Common myeloid progenitor, CD34-positive (primary cell): ENCODE results near the gene ALDH1A3.
A peak's percentile ranks its signal among the peaks of the same experiment; 100 is the strongest.

Source experiments
- CTCF ChIA-PET: fragments of 350-600 bp; sonication (Branson Sonifier 250); formaldehyde crosslinking; loops from one replicate; lab custom pipeline; 2021; ENCODE audit warnings: antibody characterized with exemption; lab: Charles Lee
- POLR2A ChIA-PET: fragments of 350-600 bp; sonication (Branson Sonifier 250); formaldehyde crosslinking; loops from one replicate; lab custom pipeline; 2021; ENCODE audit warnings: antibody characterized with exemption; lab: Charles Lee
- DNase-seq, 3 donors: peaks; one replicate each; pipeline versions ENCODE4 v3.0.0 to v3.0.0-alpha.2; 2013
- H3K27ac ChIP-seq, 2 experiments: 1 replicate in 1 of 2; 2 replicates in 1 of 2; pipeline ENCODE4 v1.7.0; 2013; ENCODE audit warnings: inconsistent platforms in 2 of 2, low read length in 2 of 2, mild to moderate bottlenecking in 2 of 2, low read depth in 1 of 2, moderate library complexity in 1 of 2; ENCODE audit not compliant: severe bottlenecking in 2 of 2, insufficient read depth in 1 of 2, poor library complexity in 1 of 2
- H3K27me3 ChIP-seq, 5 experiments: replicated peaks in 2 of 5; 1 replicate in 3 of 5; 2 replicates in 2 of 5; pipeline versions ENCODE4 v1.6.1 to v1.7.0; 2013; ENCODE audit warnings: low read length in 4 of 5, mild to moderate bottlenecking in 2 of 5, moderate library complexity in 2 of 5, inconsistent platforms in 1 of 5; ENCODE audit not compliant: insufficient read depth in 5 of 5, control insufficient read depth in 4 of 5
- H3K36me3 ChIP-seq, 4 experiments: 1 replicate in 2 of 4; 2 replicates in 2 of 4; pipeline versions ENCODE4 v1.6.1 to v1.7.0; 2013; ENCODE audit warnings: low read length in 3 of 4, control low read depth in 1 of 4, mild to moderate bottlenecking in 1 of 4; ENCODE audit not compliant: control insufficient read depth in 4 of 4, insufficient read depth in 4 of 4
- H3K4me1 ChIP-seq, 4 experiments: 1 replicate in 3 of 4; 2 replicates in 1 of 4; pipeline versions ENCODE4 v1.6.1 to v1.7.1; 2013; ENCODE audit warnings: low read length in 3 of 4, mild to moderate bottlenecking in 3 of 4, control low read depth in 1 of 4, inconsistent platforms in 1 of 4, moderate library complexity in 1 of 4; ENCODE audit not compliant: control insufficient read depth in 4 of 4, insufficient read depth in 4 of 4; ENCODE audit errors: control extremely low read depth in 1 of 4
- H3K4me3 ChIP-seq, 7 experiments: 1 replicate in 4 of 7; 2 replicates in 3 of 7; pipeline versions ENCODE4 v1.5.1 to v1.7.0; 2013; ENCODE audit warnings: mild to moderate bottlenecking in 7 of 7, low read length in 6 of 7, moderate library complexity in 6 of 7, inconsistent platforms in 2 of 7, low read depth in 2 of 7, control low read depth in 1 of 7; ENCODE audit not compliant: insufficient read depth in 4 of 7, control insufficient read depth in 1 of 7; ENCODE audit errors: extremely low read depth in 1 of 7
- H3K9me3 ChIP-seq, 5 experiments: 1 replicate in 4 of 5; 2 replicates in 1 of 5; pipeline versions ENCODE4 v1.6.1 to v1.7.1; 2013; ENCODE audit warnings: low read length in 4 of 5, mild to moderate bottlenecking in 2 of 5, inconsistent platforms in 1 of 5, low read depth in 1 of 5, moderate library complexity in 1 of 5; ENCODE audit not compliant: control insufficient read depth in 4 of 5, insufficient read depth in 2 of 5; ENCODE audit errors: control extremely low read depth in 1 of 5
- WGBS: methylation state at CpG from one replicate; pipeline ENCODE4 v1.1.5; 2013; ENCODE audit not compliant: insufficient coverage; 5-methylcytosine and 5-hydroxymethylcytosine counted together

Gene ALDH1A3

GRCh38 chr15:100958326-100959065, 78.9 kb downstream of the ALDH1A3 start:
- Histone ChIP-seq H3K9me3 (peaks cover 0 to 1% (median 0%) of the 10 kb centered on the region in 5 experiments), H3K4me3 (peak overlapping the region in 1 of 7 experiments; percentile 38), H3K27me3 (no peaks in the 10 kb centered on the region), H3K4me1 (peaks cover 0 to 22% (median 15%) of the 10 kb centered on the region in 4 experiments), H3K27ac (no peak overlapping the region), H3K36me3 (peaks cover 0 to 2% (median 0%) of the 10 kb centered on the region in 4 experiments)
- CTCF ChIA-PET: interaction anchor here (1.3 to 1.8 kb wide), 3 partner anchors 25 to 40 kb away, joined by 3 to 6 read pairs (median 5); partner anchors contain the start of gene LRRK1
- 47% methylated on average over 8 of the region's 10 CpGs for WGBS
- DNase-seq: peak in 2 of 3 donors; percentile 60 to 66
- POLR2A ChIA-PET: no interaction called here

- DNase-seq: peak in 2 of 3 donors; percentile 61 to 67
- Histone ChIP-seq H3K4me3 (peak overlapping the region in 4 of 7 experiments; percentile 3 to 57 (median 26)), H3K9me3 (peaks cover 0 to 1% (median 0%) of the 10 kb centered on the region in 5 experiments), H3K27me3 (no peaks in the 10 kb centered on the region), H3K4me1 (peaks cover 0 to 22% (median 15%) of the 10 kb centered on the region in 4 experiments), H3K36me3 (peaks cover 0 to 8% (median 3%) of the 10 kb centered on the region in 4 experiments), H3K27ac (no peak overlapping the region)
- CTCF ChIA-PET: interaction anchor here (1.3 to 1.8 kb wide), 3 partner anchors 24 to 41 kb away, joined by 3 to 6 read pairs (median 5); partner anchors contain the start of gene LRRK1
- POLR2A ChIA-PET: no interaction called here
- WGBS: 35% methylated on average over 12 of the region's 14 CpGs
Measured at GRCh38 chr15:100959066-100960050, 79.7 kb downstream of the ALDH1A3 start.
